ENCODE results near the gene C2CD2L.
"Not testable (repeated sequence)": the region's sequence is repeated elsewhere in the genome, so short reads cannot be mapped to it uniquely, and the experiment has no call there.

The C2CD2L gene

DNA sequence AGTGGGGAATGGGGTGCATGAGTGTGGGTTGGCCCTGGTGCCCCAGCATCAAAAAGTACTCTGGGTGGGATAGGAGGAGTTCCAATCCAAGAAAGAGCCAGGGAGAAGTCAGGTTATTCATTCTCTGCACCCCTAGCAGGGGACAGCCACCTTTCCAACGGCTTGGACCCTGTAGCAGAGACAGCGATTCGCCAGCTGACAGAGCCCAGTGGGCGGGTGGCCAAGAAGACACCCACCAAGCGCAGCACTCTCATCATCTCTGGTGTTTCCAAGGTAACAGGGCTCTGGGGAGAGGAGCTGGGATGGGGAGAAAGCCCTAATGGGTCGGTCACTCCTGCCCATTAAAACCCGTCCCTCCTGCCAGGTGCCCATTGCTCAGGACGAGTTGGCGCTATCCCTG, 6.6 kb downstream of the C2CD2L start:
- DNase-seq (ENCODE audit: low read depth in 1 of 2, low spot score in 1 of 2): no peak

DNA sequence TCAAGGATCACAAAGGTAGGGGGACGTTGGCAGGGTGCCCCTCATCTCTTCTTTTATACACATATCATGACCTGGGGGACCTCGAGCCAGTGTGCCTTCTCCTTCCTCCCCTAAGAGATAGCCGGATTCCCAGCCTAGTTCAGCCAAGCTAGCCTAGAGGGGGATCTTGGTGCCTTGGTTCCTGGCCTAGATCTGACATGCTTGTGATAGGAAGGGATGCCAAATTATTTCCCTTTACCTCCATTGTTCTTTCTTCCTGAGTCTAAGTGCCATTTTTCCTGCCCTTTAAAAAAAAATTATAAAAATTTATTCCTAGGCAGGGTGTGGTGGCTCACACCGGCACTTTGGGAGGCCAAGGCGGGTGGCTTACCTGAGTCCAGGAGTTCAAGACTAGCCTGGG, 7.2 kb downstream of the C2CD2L start:
- no peak for DNase-seq (ENCODE audit: low read depth in 1 of 2, low spot score in 1 of 2)

GRCh38 chr11:119115484-119116234, 8.5 kb downstream of the C2CD2L start:
- DNase-seq (ENCODE audit: low read depth in 1 of 2, low spot score in 1 of 2): no peak

- no peak for DNase-seq (ENCODE audit: low read depth in 1 of 2, low spot score in 1 of 2)
Measured at GRCh38 chr11:119116235-119116594, 9.1 kb downstream of the C2CD2L start.

DNA sequence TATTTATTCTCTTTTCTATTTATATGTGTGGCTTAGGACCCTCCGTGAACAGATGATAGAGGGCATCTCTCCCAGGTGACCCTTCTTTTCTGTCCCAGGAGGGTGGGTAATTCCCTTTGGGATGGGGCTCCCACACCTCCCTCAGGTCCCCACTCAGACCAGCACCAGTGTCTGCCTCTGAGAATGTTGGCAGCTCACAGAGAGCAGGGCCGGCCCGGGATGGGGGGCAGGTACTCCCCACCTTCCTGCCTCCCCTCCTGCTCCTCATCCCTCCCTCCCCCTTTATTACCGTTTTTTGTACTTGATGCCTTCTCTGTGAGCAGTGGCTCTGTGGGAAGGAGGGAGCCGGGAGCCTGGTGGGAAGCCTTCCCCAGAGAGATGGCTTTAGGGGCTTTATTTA, 9.5 kb downstream of the C2CD2L start:
- no peak for DNase-seq (ENCODE audit: low read depth in 1 of 2, low spot score in 1 of 2)

- DNase-seq (ENCODE audit: low read depth in 1 of 2, low spot score in 1 of 2): no peak
Measured at GRCh38 chr11:119117004-119117706, 10.0 kb downstream of the C2CD2L start.

DNA sequence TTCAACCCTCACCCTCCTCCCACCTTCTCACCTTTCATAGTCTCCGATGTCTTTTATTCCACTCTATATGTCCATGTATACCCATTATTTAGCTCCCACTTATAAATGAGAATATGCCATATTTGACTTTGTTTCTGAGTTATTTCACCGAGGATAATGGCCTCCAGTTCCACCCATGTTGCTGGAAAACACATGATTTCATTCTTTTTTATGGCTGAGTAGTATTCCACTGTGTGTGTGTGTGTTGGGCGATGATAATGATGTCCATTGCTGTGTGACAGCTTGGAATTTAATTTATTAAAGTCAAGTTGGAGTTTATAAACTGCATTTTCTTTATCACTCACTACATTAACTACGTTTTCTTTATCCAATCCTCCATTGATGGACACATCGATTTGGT, 11.1 kb downstream of the C2CD2L start:
- DNase-seq (ENCODE audit: low read depth in 1 of 2, low spot score in 1 of 2): no peak

- DNase-seq (ENCODE audit: low read depth in 1 of 2, low spot score in 1 of 2): no peak
Measured at GRCh38 chr11:119118946-119119345, 11.8 kb downstream of the C2CD2L start.

DNA sequence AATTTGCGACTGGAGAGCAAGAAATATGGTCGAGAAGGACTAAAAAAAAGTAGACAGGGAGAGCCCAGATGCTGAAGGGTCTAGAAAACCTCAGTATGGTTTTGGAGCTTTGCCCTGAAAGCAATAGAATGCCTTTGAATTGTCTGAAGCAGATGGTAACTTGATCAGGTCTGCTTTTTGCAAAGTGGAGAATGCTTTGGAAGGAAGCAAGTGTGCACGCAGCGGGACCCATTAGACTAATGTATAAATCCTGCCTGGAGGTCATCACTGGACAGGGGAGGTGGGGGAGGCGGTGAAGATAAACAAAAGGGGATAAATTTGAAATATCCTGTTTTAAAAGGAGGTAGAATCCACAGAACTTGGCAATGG, 13.5 kb downstream of the C2CD2L start:
- no peak for DNase-seq (ENCODE audit: low read depth in 1 of 2, low spot score in 1 of 2)

- peak; percentile 99 to 100 for DNase-seq (ENCODE audit: low read depth in 1 of 2, low spot score in 1 of 2)
Measured at GRCh38 chr11:119121008-119121810, 14.1 kb downstream of the C2CD2L start, which contains the start of gene HINFP. Gene HINFP (plus strand): TSS chr11:119121580. CDS start chr11:119126945, 5,365 bp downstream.

- no peak for DNase-seq (ENCODE audit: low read depth in 1 of 2, low spot score in 1 of 2)
Measured at GRCh38 chr11:119121811-119122124, 14.6 kb downstream of the C2CD2L start.

GRCh38 chr11:119125821-119126220, 18.7 kb downstream of the C2CD2L start:
- DNase-seq (ENCODE audit: low read depth in 1 of 2, low spot score in 1 of 2): no peak

- DNase-seq (ENCODE audit: low read depth in 1 of 2, low spot score in 1 of 2): no peak
Measured at GRCh38 chr11:119126675-119127268, 19.6 kb downstream of the C2CD2L start.

DNA sequence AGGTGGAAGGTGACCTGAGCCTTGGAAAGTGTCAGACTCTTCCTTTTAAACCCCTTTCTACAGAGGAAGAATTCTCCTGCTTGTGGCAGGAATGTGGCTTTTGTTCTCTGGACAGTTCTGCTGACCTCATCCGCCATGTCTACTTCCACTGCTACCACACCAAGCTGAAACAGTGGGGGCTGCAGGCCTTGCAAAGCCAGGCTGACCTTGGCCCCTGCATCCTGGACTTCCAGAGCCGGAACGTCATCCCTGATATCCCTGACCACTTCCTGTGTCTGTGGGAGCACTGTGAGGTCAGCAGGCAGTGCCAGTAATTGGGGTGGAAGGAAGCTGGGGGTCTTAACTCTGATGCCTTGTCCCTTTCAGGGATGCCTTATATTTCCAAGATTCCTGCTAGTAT, 23.5 kb downstream of the C2CD2L start:
- DNase-seq (ENCODE audit: low read depth in 1 of 2, low spot score in 1 of 2): no peak

GRCh38 chr11:119134389-119134978, 27.3 kb downstream of the C2CD2L start:
- no peak for DNase-seq (ENCODE audit: low read depth in 1 of 2, low spot score in 1 of 2)

- DNase-seq (ENCODE audit: low read depth in 1 of 2, low spot score in 1 of 2): not testable (repeated sequence)
Measured at GRCh38 chr11:119139276-119139675, 32.1 kb downstream of the C2CD2L start.

- DNase-seq (ENCODE audit: low read depth in 1 of 2, low spot score in 1 of 2): no peak
Measured at GRCh38 chr11:119144825-119145486, 37.8 kb downstream of the C2CD2L start.

- no peak for DNase-seq (ENCODE audit: low read depth in 1 of 2, low spot score in 1 of 2)
Measured at GRCh38 chr11:119145551-119145950, 38.4 kb downstream of the C2CD2L start.

DNA sequence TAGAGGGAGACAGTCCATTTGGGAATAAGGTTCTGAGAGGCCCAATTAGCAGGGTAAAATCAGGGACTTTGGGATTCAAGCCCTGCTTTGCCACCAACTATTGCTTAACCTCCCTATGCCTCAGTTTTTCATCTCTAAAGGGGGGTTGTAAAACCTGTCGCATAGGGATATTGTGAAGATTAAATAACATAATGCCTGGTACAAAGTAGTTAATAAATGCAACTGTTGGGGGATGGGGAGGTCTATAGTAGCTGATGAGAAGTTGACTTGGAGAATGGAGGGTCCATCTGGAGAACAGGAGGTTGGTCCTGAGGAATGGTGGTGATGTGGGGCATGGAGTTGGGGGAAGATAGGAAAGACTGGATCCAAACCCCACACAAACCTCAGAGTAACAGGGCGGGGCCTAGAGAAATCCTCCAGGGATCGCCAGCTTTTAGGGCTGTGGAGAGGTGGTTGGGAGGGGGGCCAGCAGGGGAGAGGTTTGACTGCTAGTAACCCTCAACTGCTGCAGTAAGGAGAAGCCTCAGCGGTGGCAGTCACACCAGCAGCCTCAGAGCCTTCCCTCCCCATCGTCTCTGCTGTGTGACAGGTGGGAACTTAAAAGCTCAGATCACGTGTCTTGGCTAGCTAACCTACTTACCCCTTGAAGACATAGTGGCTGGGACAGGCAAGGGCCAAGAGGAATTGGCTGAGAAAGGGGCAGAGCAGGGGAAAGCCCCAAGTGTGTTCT, 40.6 kb downstream of the C2CD2L start:
- DNase-seq (ENCODE audit: low read depth in 1 of 2, low spot score in 1 of 2): no peak

GRCh38 chr11:119148720-119149017, 41.5 kb downstream of the C2CD2L start:
- no peak for DNase-seq (ENCODE audit: low read depth in 1 of 2, low spot score in 1 of 2)

Data from activated T-helper 1 cell treated with anti-CD3 and anti-CD28 coated beads, Interleukin-2, amount 50 U/mL, for 16 hours (primary cell).